Umbilical cord (tissue), 2 donors: ENCODE measurements around the gene TUBB8B. TPM values are rescaled to one million over a fixed set of nuclear protein-coding genes. Genes with fewer than 3 reads are reported as not detected.
"Not testable (repeated sequence)": the region's sequence is repeated elsewhere in the genome, so short reads cannot be mapped to it uniquely, and the experiment has no call there.

Source experiments
- DNase-seq: peaks from one replicate; pipeline ENCODE4 v3.0.0-alpha.2; 2015; ENCODE audit warnings: low spot score
- total RNA-seq: library from RNA; depleted of rRNA; stranded (reverse); fragments of >200 nt; gene quantifications from one replicate; pipeline ENCODE4 v1.2.3, GENCODE V29; 2014; ENCODE audit warnings: low replicate concordance; ENCODE audit not compliant: insufficient read depth

The TUBB8B gene
- total RNA-seq = not detected

- not testable (repeated sequence) for DNase-seq
Measured at GRCh38 chr18:49176-49665, at the start of gene TUBB8B. Gene TUBB8B (minus strand): TSS chr18:49615. CDS start chr18:49557, 58 bp downstream.

- not testable (repeated sequence) for DNase-seq
Measured at GRCh38 chr18:97252-97914, 48.0 kb upstream of the TUBB8B start.

DNA sequence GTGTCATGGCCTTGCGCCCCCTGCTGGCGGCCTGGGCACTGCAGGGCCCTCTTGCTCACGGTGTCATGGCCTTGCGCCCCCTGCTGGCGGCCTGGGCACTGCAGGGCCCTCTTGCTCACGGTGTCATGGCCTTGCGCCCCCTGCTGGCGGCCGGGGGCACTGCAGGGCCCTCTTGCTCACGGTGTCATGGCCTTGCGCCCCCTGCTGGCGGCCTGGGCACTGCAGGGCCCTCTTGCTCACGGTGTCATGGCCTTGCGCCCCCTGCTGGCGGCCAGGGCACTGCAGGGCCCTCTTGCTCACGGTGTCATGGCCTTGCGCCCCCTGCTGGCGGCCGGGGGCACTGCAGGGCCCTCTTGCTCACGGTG, 47.3 kb upstream of the TUBB8B start:
- not testable (repeated sequence) for DNase-seq

GRCh38 chr18:96101-96766, 46.8 kb upstream of the TUBB8B start:
- not testable (repeated sequence) for DNase-seq

DNA sequence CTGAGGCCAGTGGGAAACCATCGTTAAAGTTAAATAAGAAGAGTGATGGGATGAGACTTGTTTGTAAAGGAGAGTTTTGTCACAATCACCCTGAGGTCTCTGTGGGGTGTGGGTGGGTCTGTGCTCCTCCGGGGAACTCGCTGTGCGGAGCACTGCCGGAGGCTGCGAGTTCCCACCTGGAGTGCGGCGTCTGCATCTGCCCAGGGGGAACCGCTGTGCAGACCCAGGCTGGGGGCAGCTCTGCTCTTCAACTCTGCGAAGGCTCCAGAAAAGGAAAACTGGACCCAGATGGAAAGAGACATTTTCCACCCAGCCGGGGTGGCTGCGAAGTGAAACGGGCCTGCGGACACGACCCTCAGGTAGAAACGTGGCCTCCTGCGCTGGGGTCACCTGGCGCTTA, 46.2 kb upstream of the TUBB8B start:
- DNase-seq = not testable (repeated sequence)

GRCh38 chr18:93897-94408, 44.5 kb upstream of the TUBB8B start:
- DNase-seq = not testable (repeated sequence)

DNA sequence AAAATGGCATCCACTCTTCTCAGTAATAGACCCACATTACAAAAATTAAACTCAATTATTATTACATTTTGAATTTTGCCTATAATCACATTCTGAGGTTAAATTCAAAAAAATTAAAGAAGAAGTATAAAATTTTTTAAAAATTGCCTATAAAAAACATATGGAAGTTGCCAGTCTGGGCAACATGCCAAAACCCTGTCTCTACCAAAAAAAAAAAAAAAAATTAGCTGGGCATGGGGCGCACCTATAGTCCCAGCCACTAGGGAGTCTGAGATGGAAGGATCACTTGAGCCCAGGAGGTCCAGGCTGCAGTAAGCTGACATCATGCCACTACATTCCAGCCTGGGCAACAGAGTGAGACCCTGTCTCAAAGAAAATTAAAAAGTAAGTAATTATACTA, 42.1 kb upstream of the TUBB8B start:
- not testable (repeated sequence) for DNase-seq

- not testable (repeated sequence) for DNase-seq
Measured at GRCh38 chr18:90396-91193, 41.2 kb upstream of the TUBB8B start.

DNA sequence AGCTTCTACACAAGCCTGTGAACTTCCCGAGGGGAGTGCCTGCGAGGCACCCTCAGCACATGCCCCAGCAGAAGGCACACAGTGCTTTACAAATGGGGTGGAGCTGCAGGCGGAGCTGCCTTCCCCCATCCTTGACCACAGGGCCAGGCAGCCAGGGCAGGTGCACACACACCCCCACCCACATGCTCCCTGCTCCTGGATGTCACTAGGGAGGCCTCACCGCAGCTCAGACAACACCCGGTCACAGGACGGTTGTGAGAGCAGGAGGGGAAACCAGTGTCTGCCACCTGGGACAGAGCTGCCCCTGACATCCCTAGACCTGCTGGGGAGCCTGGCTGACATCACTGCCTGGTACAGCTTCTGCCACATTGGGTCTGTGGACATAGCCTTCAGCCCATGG, 39.7 kb upstream of the TUBB8B start:
- not testable (repeated sequence) for DNase-seq

- not testable (repeated sequence) for DNase-seq
Measured at GRCh38 chr18:84801-85200, 35.4 kb upstream of the TUBB8B start.

- not testable (repeated sequence) for DNase-seq
Measured at GRCh38 chr18:82626-83209, 33.3 kb upstream of the TUBB8B start.

DNA sequence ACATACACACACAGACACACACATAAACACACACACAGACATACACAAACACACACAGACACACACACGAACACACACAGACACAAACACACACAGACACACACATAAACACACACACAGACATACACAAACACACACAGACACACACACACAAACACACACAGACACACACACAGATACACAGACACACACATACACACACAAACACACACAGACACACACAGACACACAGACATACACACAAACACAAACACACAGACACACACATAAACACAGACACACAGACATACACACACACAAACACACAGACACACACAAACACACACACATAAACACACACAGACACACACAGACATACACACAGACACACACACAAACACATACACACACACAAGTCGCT, 31.5 kb upstream of the TUBB8B start:
- DNase-seq = not testable (repeated sequence)

DNA sequence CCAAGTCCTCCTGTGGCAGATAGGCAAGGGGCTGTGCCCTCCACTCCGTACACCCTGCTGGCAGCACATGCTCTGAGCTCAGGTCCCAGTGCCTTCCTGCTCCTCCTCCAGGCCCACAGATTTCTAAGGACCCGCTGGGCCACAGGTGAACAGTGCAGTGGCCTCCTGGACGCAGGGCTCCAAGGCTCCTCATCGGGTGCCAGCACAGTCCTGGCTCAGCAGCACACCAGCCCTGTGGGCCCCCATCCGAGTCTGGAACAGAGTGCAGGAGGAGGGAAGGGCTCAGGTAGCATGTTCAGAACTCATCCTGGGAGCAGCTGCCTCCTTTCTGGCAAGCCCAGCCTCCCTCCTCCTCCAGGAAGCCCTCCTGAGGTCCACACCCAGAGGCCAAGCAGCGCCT, 30.8 kb upstream of the TUBB8B start:
- not testable (repeated sequence) for DNase-seq

DNA sequence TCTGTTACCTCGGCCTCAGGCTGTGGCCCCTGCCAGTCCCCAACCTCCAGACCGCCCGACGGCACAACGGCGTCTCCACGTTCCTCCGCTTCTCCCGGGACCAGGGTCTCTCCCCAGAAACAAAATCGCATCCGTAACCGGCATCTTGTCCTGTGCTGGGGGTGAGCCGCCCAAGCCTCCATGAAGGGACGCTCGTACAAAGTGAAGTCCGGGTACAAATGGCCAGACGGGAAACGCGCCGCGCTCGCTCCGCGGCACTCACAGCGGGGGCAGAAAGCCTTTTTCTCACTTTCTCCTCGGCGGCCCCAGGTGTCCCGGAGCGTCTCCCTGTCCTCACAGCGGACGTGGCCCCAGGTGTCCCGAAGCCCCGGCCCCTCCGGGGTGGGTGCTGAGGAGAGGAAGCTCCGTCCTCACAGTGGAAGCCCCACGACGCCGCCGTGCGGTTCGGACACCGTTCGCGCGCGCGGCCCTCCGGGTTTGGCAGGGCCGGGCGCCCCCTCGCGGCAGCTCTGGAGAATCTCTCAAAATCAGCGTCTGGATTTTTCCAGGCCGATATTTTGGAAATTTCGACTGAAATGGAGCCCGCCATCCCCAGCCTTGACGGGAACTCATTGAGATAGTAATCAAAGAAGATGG, 26.2 kb upstream of the TUBB8B start:
- DNase-seq = not testable (repeated sequence)

GRCh38 chr18:73181-73777, 23.9 kb upstream of the TUBB8B start:
- DNase-seq = not testable (repeated sequence)

- DNase-seq = not testable (repeated sequence)
Measured at GRCh38 chr18:67701-68100, 18.3 kb upstream of the TUBB8B start.

GRCh38 chr18:64279-64678, 14.9 kb upstream of the TUBB8B start:
- DNase-seq = not testable (repeated sequence)

GRCh38 chr18:63656-64055, 14.2 kb upstream of the TUBB8B start:
- not testable (repeated sequence) for DNase-seq

DNA sequence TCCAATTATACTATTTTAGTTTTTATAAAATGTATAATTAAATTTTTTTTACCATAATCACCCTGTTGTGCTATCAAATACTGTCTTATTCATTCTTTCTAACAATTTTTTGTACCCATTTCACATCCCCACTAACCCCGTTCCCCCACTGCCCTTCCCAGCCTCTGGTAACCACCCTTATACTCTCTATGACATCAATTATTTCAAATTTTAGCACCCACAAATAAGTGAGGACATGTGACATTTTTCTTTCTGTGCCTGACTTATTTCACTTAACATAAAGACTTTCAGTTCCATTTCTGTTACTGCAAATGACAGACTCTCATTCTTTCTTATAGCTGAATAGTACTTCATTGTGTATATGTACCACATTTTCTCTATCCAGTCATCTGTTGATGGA, 5.0 kb upstream of the TUBB8B start:
- not testable (repeated sequence) for DNase-seq

DNA sequence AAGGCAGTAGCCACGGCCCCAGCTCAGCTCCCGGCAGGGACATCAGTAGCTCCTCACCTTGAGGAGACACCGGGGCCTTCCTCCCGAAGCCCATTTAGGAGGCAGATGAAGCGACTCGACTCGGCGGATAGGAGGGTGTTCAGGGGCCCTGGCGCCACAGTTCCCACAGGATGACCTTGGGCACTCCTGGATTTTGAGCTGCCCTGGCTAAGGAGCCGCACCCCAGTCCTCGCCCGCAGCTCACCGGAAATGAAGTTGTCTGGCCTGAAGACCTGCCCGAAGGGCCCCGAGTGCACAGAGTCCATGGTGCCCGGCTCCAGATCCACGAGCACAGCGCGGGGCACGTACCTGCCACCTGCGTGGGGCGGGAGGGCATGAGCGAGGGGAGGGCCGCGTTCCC, 719 bp downstream of the TUBB8B start:
- DNase-seq = not testable (repeated sequence)

DNA sequence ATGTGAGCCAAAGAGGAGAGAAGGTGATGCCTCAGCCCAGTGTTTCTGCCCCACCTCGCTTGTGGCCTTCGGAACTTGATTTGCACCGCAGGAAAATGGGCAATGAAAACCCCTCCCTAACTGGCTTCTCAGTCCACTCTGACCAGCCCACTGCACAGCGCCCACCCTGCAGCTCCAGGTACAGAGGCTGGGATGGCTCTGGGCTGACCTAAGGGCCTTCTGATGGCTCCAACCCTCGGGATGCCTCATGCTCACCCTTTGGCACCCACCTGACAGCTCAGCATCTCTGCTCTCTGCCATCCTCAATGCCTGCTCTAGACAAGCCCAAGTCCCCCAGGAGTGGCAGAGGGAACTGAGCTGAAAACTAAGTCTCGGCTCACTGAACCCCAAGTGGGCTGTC, 36.2 kb downstream of the TUBB8B start:
- not testable (repeated sequence) for DNase-seq
